AG09319 (cell line): ENCODE measurements around the gene CRBN.
A peak's percentile ranks its signal among the peaks of the same experiment; 100 is the strongest.

Experiments used
- DNase-seq: peaks from one replicate; pipeline ENCODE4 v3.0.0-alpha.2; 2010; ENCODE audit warnings: low read depth; ENCODE audit errors: extremely low read depth
- CTCF ChIP-seq: IDR thresholded peaks from 2 replicates; pipeline ENCODE4 v1.5.1; 2011; ENCODE audit warnings: low read depth, mild to moderate bottlenecking, inconsistent platforms, low read length, moderate library complexity

CRBN gene

DNA sequence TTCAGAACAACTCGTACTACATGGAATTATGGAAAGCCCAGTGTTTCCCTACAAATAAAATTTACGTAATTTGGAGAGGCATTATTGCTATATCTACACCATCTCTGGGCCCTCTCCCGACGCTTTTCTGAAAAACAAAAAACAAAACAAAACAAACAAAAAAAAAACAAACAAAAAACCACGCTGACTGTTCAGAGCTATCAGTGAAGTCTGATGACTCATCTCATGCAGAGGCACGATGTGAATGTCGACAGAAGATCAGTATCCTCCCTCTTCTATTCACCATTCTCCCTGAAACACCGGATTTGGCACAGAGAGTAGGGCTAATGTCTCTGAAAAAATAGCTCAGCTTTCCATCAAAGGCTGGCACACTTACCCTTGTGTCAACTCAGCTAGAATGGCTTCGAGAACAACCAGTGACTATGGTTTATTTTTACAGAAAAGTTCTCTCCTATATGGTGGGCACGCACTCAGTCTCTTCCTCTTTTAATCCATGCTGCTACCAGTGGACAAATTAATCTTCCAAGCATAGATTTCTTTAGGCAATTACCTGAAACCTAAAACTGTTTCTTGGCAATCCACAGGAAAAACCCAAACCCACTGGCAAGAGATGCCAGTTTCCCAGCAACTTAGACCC, 1.5 kb downstream of the CRBN start:
- DNase-seq = no peak
- no peak for TF ChIP-seq CTCF

GRCh38 chr3:3172627-3173026, 6.9 kb downstream of the CRBN start:
- TF ChIP-seq CTCF = no peak
- no peak for DNase-seq

DNA sequence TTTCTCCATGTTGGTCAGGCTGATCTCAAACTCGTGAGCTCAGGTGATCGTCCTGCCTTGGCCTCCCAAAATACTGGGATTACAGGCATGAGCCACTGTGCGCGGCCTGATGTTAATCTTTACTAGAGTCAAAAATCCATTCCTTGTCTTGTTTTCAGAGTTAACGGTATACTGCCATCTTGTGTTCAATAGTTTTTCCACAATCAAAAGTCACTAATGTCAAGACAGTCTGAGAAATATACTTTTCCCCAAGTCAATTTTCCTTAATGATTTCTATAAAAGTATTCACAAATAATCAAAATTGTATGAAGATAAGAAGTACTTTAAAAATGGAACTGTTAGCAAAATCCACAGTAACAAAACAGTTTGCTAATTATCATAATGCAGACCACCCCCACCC, 8.5 kb downstream of the CRBN start:
- DNase-seq = no peak

GRCh38 chr3:3165650-3166049, 13.8 kb downstream of the CRBN start:
- no peak for TF ChIP-seq CTCF
- DNase-seq = no peak

More for the DNA sequence above, 8.5 kb downstream of the CRBN start:
- TF ChIP-seq CTCF = peak; percentile 35

DNA sequence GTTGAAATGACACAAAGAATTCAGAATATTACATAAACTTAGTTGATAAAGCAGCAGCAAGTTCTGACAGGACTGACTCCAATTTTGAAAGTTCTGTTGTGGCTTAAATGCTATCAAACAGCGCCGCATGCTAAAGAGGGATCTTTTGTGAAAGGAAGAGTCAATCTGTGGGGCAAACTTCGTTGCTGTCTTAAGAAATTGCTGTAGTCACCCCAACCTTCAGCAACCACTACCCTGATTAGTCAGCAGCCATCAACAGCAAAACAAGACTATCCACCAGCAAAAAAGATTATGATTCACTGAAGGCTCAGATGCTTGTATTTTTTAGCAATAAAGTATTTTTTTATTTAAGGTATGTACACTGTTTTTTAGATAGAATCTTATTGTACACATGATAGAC, 14.2 kb downstream of the CRBN start:
- no peak for TF ChIP-seq CTCF
- no peak for DNase-seq

DNA sequence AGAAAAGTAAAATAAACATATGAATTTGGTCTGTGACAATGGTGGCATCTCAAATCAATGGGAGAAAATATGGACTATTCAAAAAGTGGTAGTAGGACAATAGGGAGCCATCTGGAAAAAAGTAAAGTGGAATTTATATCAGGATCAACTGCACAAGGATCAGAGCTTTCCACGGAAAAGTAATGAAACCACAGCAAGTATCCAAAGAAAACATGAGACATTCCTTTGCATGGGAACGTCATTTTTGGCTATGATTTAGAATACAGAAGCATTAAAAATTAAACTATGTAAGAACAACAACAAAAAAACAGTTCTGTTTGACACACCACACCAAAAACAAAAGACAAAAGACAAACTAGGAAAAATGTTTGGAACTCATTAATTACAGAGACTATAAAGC, 18.7 kb downstream of the CRBN start:
- TF ChIP-seq CTCF = no peak

GRCh38 chr3:3157484-3157883, 22.0 kb downstream of the CRBN start:
- DNase-seq = no peak
- TF ChIP-seq CTCF = no peak

More for the DNA sequence above, 18.7 kb downstream of the CRBN start:
- DNase-seq = no peak
